OCI-LY1 (cell line): ENCODE data around the gene MAP3K20.

Source experiments
- H2AFZ ChIP-seq: fragments of 200-600 bp; sonication (generic), shearing (Covaris generic); 2 replicates; pipeline ENCODE4 v1.6.0; 2014; ENCODE audit warnings: antibody characterized with exemption, mild to moderate bottlenecking, low read length
- H3F3A ChIP-seq: fragments of 200-600 bp; sonication (generic), shearing (Covaris generic); 2 replicates; pipeline ENCODE4 v1.6.0; 2014; ENCODE audit warnings: mild to moderate bottlenecking, antibody characterized with exemption, low read length, moderate library complexity; ENCODE audit not compliant: insufficient read depth
- H3K27ac ChIP-seq: fragments of 200-600 bp; sonication (generic); 2 replicates; pipeline ENCODE4 v1.5.1; 2014; ENCODE audit warnings: low read length, mixed run types, mild to moderate bottlenecking, low read depth; ENCODE audit not compliant: poor library complexity, severe bottlenecking
- H3K27me3 ChIP-seq: fragments of 200-600 bp; sonication (generic); 2 replicates; pipeline ENCODE4 v1.6.0; 2014; ENCODE audit warnings: antibody characterized with exemption, mild to moderate bottlenecking, low read length, moderate library complexity; ENCODE audit not compliant: insufficient read depth
- H3K36me3 ChIP-seq: fragments of 200-600 bp; sonication (generic); 2 replicates; pipeline ENCODE4 v1.6.1; 2014; ENCODE audit warnings: mild to moderate bottlenecking, antibody characterized with exemption, low read length, moderate library complexity, mixed read lengths; ENCODE audit not compliant: insufficient read depth
- H3K4me1 ChIP-seq: fragments of 200-600 bp; sonication (generic); 2 replicates; pipeline ENCODE4 v1.5.1; 2014; ENCODE audit warnings: mild to moderate bottlenecking, low read length, moderate library complexity; ENCODE audit not compliant: insufficient read depth, severe bottlenecking
- H3K4me2 ChIP-seq: fragments of 200-600 bp; sonication (generic), shearing (Covaris generic); 2 replicates; pipeline ENCODE4 v1.6.1; 2014; ENCODE audit warnings: low read length
- H3K4me3 ChIP-seq: fragments of 200-600 bp; sonication (generic); 2 replicates; pipeline ENCODE4 v1.5.1; 2014; ENCODE audit warnings: low read length, low read depth, mild to moderate bottlenecking, mixed read lengths; ENCODE audit not compliant: poor library complexity, severe bottlenecking
- H3K79me2 ChIP-seq: fragments of 200-600 bp; shearing (Covaris generic); 2 replicates; pipeline ENCODE4 v1.6.1; 2016; ENCODE audit warnings: mixed run types, low read length, mixed read lengths; ENCODE audit not compliant: insufficient read depth
- H3K9ac ChIP-seq: fragments of 200-600 bp; sonication (generic), shearing (Covaris generic); 2 replicates; pipeline ENCODE4 v1.6.1; 2014; ENCODE audit warnings: mild to moderate bottlenecking, low read length, mixed read lengths
- H3K9me2 ChIP-seq: fragments of 200-600 bp; sonication (generic), shearing (Covaris generic); 2 replicates; pipeline ENCODE4 v1.6.1; 2014; ENCODE audit warnings: low read depth, mild to moderate bottlenecking, low read length, mixed read lengths
- H3K9me3 ChIP-seq: fragments of 200-600 bp; shearing (Covaris generic); 2 replicates; pipeline ENCODE4 v1.6.1; 2014; ENCODE audit warnings: low read length, mixed read lengths
- H4K20me1 ChIP-seq: fragments of 200-600 bp; sonication (generic), shearing (Covaris generic); 2 replicates; pipeline ENCODE4 v1.6.0; 2016; ENCODE audit warnings: mild to moderate bottlenecking, low read length; ENCODE audit not compliant: insufficient read depth
- EZH2 ChIP-seq: fragments of 200-600 bp; sonication (generic), shearing (Covaris generic); IDR thresholded peaks from 2 replicates; pipeline ENCODE4 v1.8.0; 2017; ENCODE audit warnings: borderline replicate concordance, mixed run types, mild to moderate bottlenecking, antibody characterized with exemption, low read length, moderate library complexity, mixed read lengths
- TF ChIP-seq, protein P1 (sequence below): fragments of 200-600 bp; sonication (generic), shearing (Covaris generic); IDR thresholded peaks from 2 replicates; pipeline ENCODE4 v1.5.1; 2017; ENCODE audit warnings: mild to moderate bottlenecking, antibody characterized with exemption, low read length, moderate library complexity, mixed read lengths

MAP3K20 gene

DNA sequence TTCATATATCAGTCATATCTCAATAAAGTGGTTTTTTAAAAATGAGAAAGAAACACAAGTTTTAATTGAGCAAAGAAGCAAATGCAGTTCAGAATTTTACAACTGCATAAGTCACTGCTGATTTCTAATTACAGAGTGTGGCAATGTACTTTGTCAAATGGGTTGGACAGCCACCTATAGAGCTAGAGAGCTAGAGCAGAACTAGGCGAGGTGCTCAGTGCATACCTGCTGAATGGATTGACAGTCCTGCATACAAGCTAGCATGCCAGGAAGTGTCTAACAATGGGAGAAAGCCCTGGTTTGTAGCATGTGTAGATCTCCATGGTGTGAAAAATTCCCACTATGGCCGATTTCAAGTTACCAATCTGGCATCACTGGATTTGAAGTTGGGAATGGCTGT, 172.7 kb downstream of the MAP3K20 start:
- H3K4me2 ChIP-seq, result no peak overlapping the region
- no peaks in the 10 kb centered on the region for H3K79me2 ChIP-seq
- H3K27me3 ChIP-seq, result no peaks in the 10 kb centered on the region; the same call in 1 of the 2 replicates
- no peaks in the 10 kb centered on the region for H3K9me2 ChIP-seq
- no peaks in the 10 kb centered on the region for H4K20me1 ChIP-seq
- no peaks in the 10 kb centered on the region for H3K36me3 ChIP-seq
- H3K4me3 ChIP-seq, result no peak overlapping the region
- TF ChIP-seq, protein P1, sequence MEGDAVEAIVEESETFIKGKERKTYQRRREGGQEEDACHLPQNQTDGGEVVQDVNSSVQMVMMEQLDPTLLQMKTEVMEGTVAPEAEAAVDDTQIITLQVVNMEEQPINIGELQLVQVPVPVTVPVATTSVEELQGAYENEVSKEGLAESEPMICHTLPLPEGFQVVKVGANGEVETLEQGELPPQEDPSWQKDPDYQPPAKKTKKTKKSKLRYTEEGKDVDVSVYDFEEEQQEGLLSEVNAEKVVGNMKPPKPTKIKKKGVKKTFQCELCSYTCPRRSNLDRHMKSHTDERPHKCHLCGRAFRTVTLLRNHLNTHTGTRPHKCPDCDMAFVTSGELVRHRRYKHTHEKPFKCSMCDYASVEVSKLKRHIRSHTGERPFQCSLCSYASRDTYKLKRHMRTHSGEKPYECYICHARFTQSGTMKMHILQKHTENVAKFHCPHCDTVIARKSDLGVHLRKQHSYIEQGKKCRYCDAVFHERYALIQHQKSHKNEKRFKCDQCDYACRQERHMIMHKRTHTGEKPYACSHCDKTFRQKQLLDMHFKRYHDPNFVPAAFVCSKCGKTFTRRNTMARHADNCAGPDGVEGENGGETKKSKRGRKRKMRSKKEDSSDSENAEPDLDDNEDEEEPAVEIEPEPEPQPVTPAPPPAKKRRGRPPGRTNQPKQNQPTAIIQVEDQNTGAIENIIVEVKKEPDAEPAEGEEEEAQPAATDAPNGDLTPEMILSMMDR, result no peak
- no peak overlapping the region for H3K27ac ChIP-seq
- no peak overlapping the region for H3K9ac ChIP-seq
- no peak overlapping the region for H2AFZ ChIP-seq
- H3K4me1 ChIP-seq, result no peaks in the 10 kb centered on the region
- no peaks in the 10 kb centered on the region for H3F3A ChIP-seq
- H3K9me3 ChIP-seq, result no peaks in the 10 kb centered on the region

DNA sequence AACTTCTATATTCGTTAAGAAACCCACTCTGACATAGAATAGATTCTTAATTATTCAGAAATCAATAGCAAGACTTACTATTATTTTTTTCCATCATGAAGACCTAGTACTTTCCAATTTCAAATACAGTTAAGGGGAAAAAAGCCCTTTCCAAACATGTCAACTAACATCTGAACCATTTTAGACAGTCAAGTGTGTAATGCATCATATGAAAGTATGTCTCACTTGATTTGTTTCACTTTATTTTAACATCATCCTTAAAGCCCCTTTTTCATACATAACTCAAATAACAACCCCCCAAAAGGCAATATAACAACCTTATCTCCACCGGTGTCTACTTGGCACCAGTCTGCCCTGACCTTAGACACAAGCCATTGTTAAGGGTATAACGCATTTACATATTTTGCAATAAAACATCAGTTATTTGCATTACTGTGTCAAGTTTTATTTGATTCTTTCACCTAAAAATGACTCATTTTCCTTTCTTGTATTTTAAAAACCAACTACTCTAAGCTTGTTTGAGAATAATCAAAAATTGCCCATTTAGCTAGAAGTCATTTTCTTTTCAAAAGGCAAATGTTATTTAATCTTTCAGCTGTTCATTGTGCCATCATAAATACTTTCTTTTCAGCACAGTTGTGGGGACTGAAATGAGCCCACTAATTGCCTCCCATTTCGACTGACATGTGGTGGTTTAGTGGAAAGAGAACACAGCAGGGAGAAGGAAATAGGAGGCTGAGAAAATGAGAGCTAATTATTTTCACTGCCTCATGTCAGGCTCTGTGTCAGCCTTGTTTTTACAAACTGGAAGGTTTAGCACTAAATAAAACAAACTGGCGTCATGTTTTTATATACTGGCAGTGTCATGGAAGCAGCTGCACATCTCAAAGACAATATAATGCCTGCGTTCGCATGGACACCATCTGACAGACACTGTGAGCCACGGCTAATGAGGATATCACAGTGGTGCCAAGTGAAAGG, 174.3 kb downstream of the MAP3K20 start:
- H3K4me2 ChIP-seq, result no peak overlapping the region
- no peak overlapping the region for H2AFZ ChIP-seq

DNA sequence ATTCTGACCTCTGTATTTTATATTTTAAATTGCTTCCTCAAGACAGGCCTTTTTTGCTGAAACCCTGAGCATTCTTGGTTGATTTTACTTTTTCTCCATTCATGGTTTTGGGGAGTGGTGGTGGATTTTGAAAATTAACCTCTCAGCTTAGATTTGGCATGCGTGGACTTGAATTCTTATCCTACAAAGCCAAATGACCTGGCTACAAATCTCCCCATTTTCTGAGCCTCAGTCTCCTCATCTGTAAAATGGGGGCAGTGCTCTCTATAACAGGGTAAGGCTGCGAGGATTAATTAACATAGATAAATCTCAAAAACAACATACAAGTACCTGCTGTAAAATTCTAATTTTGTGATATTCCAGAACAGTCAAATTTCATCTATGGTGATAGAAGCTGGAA, 175.6 kb downstream of the MAP3K20 start:
- Histone ChIP-seq H3K27me3 (no peaks in the 10 kb centered on the region), H3K36me3 (no peaks in the 10 kb centered on the region), H3K79me2 (no peaks in the 10 kb centered on the region), H3F3A (no peaks in the 10 kb centered on the region), H3K4me2 (no peak overlapping the region), H3K4me3 (no peak overlapping the region), H3K9me2 (no peaks in the 10 kb centered on the region), H3K9ac (no peak overlapping the region), H3K4me1 (no peaks in the 10 kb centered on the region), H3K9me3 (no peaks in the 10 kb centered on the region), H4K20me1 (no peaks in the 10 kb centered on the region), H2AFZ (no peak overlapping the region), H3K27ac (no peak overlapping the region)
- TF ChIP-seq, protein P1, result no peak
- no peak for TF ChIP-seq EZH2

More for the DNA sequence above, 174.3 kb downstream of the MAP3K20 start:
- H4K20me1 ChIP-seq, result no peaks in the 10 kb centered on the region
- H3K4me1 ChIP-seq, result no peaks in the 10 kb centered on the region
- H3K4me3 ChIP-seq, result no peak overlapping the region
- H3K27me3 ChIP-seq, result no peaks in the 10 kb centered on the region
- no peaks in the 10 kb centered on the region for H3F3A ChIP-seq
- no peaks in the 10 kb centered on the region for H3K36me3 ChIP-seq
- no peaks in the 10 kb centered on the region for H3K9me3 ChIP-seq
- no peaks in the 10 kb centered on the region for H3K9me2 ChIP-seq
- H3K79me2 ChIP-seq, result no peaks in the 10 kb centered on the region
- H3K9ac ChIP-seq, result no peak overlapping the region
- TF ChIP-seq EZH2, result no peak
- TF ChIP-seq, protein P1, result no peak
- no peak overlapping the region for H3K27ac ChIP-seq
